ENCODE data around the gene IGFL2. TPM values are rescaled to one million over a fixed set of nuclear protein-coding genes. Genes with fewer than 3 reads are reported as not detected.

Gene IGFL2
- total RNA-seq, 4 donors from 2014 or later: not detected

DNA sequence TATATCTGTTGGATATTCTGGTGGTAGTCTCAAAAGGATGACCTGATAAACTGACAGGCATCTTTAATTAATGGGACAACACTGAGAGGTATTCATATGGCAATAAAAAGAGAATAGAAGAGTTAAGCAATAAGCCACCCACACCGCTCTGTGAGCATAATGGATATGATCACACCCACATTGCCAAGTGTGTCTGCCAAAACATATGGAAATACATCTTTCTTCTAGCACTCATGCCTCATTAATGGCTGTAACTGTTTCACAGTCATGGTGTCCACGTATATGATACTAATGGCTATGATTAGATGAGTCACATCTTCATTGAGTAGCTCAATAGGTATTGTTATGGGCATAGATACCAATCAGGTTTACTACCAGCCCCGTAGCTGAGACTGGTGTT lies 36.7 kb upstream of the IGFL2 start:
- Histone ChIP-seq H3K27ac (no peak overlapping the region), H3K4me3 (replicated peaks in 1 of 3) (no peak overlapping the region)

DNA sequence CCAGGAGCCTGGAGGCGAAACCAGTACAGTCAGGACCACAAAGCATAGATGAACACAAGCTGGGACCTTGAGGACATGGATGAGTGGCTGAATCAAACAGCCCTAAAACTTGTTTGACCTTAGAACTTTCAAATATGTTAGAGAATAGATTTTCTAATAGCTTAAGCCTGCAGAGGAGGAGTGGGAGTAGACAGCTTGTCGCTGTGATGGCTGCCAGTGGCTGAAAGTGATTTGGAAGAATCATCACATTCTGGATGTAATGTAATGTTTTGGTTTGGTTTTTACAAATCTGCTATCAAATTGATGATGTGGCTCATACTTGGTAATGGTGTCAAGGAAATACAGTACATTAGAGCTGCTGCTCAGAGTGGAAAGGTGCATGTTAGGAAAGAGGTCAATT lies 35.5 kb upstream of the IGFL2 start:
- intact Hi-C loops (cut with DNase I): no loop called here
- Histone ChIP-seq H3K9me3 (no peaks in the 10 kb centered on the region), H3K4me1 (no peaks in the 10 kb centered on the region), H3K27ac (no peak overlapping the region), H3K36me3 (no peaks in the 10 kb centered on the region), H3K27me3 (no peaks in the 10 kb centered on the region), H3K4me3 (replicated peaks in 1 of 3) (no peak overlapping the region)
- TF ChIP-seq, protein P1, sequence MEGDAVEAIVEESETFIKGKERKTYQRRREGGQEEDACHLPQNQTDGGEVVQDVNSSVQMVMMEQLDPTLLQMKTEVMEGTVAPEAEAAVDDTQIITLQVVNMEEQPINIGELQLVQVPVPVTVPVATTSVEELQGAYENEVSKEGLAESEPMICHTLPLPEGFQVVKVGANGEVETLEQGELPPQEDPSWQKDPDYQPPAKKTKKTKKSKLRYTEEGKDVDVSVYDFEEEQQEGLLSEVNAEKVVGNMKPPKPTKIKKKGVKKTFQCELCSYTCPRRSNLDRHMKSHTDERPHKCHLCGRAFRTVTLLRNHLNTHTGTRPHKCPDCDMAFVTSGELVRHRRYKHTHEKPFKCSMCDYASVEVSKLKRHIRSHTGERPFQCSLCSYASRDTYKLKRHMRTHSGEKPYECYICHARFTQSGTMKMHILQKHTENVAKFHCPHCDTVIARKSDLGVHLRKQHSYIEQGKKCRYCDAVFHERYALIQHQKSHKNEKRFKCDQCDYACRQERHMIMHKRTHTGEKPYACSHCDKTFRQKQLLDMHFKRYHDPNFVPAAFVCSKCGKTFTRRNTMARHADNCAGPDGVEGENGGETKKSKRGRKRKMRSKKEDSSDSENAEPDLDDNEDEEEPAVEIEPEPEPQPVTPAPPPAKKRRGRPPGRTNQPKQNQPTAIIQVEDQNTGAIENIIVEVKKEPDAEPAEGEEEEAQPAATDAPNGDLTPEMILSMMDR (IDR thresholded peaks at IDR 0.05): no peak
- no peak for TF ChIP-seq POLR2A (IDR thresholded peaks at IDR 0.05)
- 80 to 90% methylated on average over 2 of the region's 2 CpGs for WGBS, 2 donors
- DNase-seq: no peak

More for the DNA sequence above, 36.7 kb upstream of the IGFL2 start:
- H3K27me3 ChIP-seq: no peaks in the 10 kb centered on the region
- H3K4me1 ChIP-seq: no peaks in the 10 kb centered on the region
- intact Hi-C loops (cut with DNase I): no loop called here
- H3K9me3 ChIP-seq: no peaks in the 10 kb centered on the region
- TF ChIP-seq, protein P1 (IDR thresholded peaks at IDR 0.05): no peak
- no peak for TF ChIP-seq POLR2A (IDR thresholded peaks at IDR 0.05)
- 73 to 74% methylated on average over 3 of the region's 3 CpGs for WGBS, 2 donors
- H3K36me3 ChIP-seq: no peaks in the 10 kb centered on the region
- no peak for DNase-seq

- no peaks in the 10 kb centered on the region for H3K27me3 ChIP-seq
Observed at GRCh38 chr19:46113726-46114125, 34.3 kb upstream of the IGFL2 start.

DNA sequence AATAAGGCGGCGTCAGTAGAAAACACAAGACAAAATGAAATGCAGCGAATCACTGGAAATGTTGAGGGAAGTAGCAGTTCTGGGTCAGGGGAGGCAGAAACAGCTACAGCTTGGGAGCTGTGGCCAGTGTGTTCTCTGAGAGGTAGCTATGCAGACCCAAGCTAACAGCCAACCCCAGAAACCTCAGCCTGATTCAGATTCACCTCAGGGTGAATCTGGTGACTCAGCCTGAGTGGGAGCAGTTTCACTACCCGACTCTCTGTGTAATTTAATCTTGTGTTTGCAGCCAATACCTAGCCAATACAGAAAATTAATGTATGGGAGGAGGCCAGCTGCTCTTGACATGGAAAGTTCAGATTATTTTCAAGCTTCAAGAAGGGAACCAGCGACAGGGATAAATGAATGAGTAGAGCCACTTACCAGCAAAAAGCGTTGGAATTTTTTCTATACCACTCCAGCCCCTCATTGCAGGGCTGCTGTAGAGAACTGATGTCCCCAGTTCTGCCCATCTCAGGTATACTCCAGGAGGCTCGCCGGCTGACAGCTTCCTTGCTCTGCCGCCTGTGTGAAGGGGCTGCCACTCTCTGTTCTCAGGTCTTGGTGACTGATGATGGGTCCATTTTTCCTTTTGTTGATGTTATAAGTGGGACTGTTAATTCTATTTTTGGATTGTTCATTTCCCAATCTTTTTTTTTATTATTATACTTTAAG lies 32.5 kb upstream of the IGFL2 start:
- no peaks in the 10 kb centered on the region for H3K4me1 ChIP-seq
- no peaks in the 10 kb centered on the region for H3K9me3 ChIP-seq
- DNase-seq: no peak
- no peak for TF ChIP-seq POLR2A (IDR thresholded peaks at IDR 0.05)
- TF ChIP-seq, protein P1 (IDR thresholded peaks at IDR 0.05): no peak
- no peak overlapping the region for H3K27ac ChIP-seq
- no peaks in the 10 kb centered on the region for H3K36me3 ChIP-seq
- 64 to 71% methylated on average over 9 of the region's 9 CpGs for WGBS, 2 donors
- no peak overlapping the region for H3K4me3 ChIP-seq (replicated peaks in 1 of 3)
- H3K27me3 ChIP-seq: no peaks in the 10 kb centered on the region
- intact Hi-C loops (cut with DNase I): no loop called here

More at GRCh38 chr19:46113726-46114125, 34.3 kb upstream of the IGFL2 start:
- Histone ChIP-seq H3K36me3 (no peaks in the 10 kb centered on the region), H3K4me3 (replicated peaks in 1 of 3) (no peak overlapping the region), H3K27ac (no peak overlapping the region), H3K4me1 (no peaks in the 10 kb centered on the region), H3K9me3 (no peaks in the 10 kb centered on the region)
- TF ChIP-seq, protein P1 (IDR thresholded peaks at IDR 0.05): no peak
- TF ChIP-seq POLR2A (IDR thresholded peaks at IDR 0.05): no peak
- 48 to 58% methylated on average over 1 of the region's 1 CpG for WGBS, 2 donors
- no peak for DNase-seq
- intact Hi-C loops (cut with DNase I): no loop called here

GRCh38 chr19:46116121-46116520 lies 31.9 kb upstream of the IGFL2 start:
- no peak for TF ChIP-seq POLR2A (IDR thresholded peaks at IDR 0.05)
- TF ChIP-seq, protein P1 (IDR thresholded peaks at IDR 0.05): no peak
- no peaks in the 10 kb centered on the region for H3K4me1 ChIP-seq
- H3K36me3 ChIP-seq: no peaks in the 10 kb centered on the region
- H3K9me3 ChIP-seq: no peaks in the 10 kb centered on the region
- no peak for DNase-seq
- H3K27me3 ChIP-seq: no peaks in the 10 kb centered on the region
- intact Hi-C loops (cut with DNase I): no loop called here
- no peak overlapping the region for H3K4me3 ChIP-seq (replicated peaks in 1 of 3)
- WGBS, 2 donors: 68 to 75% methylated on average over 3 of the region's 3 CpGs
- no peak overlapping the region for H3K27ac ChIP-seq
